GM19397 (cell line): Measurements from ENCODE around the gene FST.

Source experiments
- ATAC-seq: cut with Tn5 transposase; IDR thresholded peaks from one replicate; pipeline ENCODE4 v1.9.1; 2021; ENCODE audit warnings: mild to moderate bottlenecking, moderate library complexity; ENCODE audit not compliant: unreplicated experiment

Gene FST

GRCh38 chr5:53472720-53473510 is 7.5 kb upstream of the FST start:
- ATAC-seq = no peak

DNA sequence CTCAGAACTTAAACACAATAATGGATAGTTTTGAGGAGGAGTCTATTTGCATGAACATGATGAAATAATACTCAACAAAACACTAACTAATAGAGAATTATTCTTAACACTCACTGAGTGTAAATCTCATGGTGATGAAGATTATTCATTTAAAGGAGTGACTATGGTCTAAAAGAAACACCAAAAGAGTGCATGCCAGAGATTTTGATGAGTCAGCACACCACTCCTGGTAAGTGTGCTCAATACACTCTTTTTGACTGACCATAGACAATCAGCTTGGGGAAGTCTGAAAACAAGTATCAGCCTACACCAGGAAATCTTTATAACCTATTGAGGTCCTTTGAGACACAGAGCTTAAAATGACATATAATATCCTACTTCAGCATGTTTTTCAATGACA is 6.8 kb upstream of the FST start:
- ATAC-seq = no peak

GRCh38 chr5:53475320-53475719 is 5.1 kb upstream of the FST start:
- ATAC-seq = no peak

GRCh38 chr5:53476019-53476418 is 4.4 kb upstream of the FST start:
- ATAC-seq = no peak

GRCh38 chr5:53476531-53477480 is 3.6 kb upstream of the FST start:
- no peak for ATAC-seq

DNA sequence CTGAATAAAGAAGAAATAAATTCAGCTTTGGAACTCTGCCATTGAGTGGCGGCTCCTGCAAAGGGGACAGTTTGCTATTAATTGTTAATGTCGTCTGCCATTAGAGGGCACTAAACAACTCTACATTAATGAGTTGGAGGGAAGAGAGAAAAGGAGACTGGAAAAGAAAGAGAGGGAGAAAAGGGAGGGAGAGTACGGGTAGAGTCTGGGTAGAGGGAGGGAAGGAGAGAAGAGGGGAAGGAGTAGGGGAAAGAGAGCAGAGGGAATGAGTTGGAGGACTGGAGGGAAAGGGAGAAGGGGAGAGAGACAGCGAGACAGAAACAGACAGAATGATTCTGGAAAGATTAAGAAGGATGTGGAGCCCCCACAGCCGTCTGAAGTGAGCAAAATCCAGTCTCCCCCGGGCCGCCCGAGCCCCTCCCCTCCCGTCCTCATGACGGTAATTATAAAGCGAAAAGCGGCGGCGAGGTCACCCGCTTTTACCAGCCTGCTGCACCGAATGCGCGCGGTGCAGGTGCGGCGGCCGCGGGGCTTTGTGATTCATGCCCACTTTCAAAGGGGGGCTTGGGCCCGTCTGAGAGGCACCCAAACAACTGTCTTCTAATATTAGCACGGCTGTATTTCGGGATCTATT is 1.9 kb upstream of the FST start:
- no peak for ATAC-seq

DNA sequence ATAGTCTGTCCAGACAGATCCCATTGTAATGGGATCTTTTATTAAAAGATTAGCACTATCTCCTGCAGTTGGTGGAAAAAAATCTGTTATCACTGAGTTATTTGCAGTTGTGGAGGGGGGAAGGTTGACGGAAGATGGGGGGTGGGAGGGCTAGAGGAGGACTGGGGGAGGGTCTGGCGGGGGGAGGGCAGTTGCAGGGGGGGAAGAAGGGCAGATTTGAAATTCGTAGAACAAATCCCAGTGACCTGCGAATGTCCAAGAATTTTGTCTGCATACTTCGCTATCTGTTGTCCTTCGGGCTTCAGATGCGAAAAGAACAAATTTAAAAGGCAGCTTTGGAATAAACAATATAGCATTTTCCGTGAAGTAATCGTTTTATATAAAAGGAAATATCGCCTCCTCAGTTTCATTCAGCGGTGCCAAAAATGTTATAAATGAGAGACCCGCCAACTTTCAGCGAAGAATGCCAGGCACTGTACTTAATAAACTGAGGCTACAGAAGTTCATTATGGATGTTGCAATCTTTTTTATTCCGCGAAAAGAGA is 1.3 kb upstream of the FST start:
- no peak for ATAC-seq

DNA sequence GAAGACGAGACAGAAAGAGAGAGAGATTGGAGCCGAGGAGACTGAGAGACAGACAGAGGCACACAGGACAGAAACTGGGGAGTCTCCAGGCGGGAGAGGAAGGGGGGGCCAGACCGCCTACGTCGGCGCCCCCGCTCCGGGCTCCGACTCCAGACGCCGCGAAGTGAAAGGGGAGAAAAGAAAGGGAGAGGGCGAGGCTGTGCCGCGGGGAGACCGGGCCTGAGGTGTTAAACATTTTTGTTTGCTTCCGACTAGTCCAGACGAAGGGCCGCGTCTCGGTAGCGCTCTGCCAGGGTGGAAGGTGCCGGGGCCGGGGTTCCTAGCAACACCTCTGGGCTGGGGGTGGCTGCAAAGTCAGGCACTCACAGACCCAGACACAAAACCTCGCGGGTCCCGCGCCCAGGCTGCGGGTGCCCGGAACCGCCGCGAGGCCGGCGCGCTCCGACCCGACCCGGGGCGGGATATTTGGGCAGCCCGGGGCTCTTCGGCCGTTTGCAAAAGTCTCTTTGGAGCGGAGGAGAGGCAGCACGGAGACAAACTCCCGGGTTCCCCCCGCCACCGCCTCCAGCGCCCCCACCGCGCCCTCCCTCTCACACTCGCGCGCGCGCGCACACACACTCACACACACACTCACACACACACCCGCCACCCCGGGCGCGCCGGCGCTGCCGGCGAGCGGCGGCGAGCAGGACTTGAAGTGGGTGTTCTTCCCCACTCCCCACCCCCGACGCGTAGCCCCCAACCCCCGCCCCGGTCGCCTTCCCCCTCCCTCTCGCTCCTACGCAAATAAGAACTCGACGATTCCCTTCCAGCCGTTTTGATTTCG is 626 bp upstream of the FST start:
- ATAC-seq = no peak

- ATAC-seq = no peak
Observed at GRCh38 chr5:53481159-53481886, 894 bp downstream of the FST start.

- peak; percentile 65 for ATAC-seq
Observed at GRCh38 chr5:53481887-53482716, 1.7 kb downstream of the FST start.

DNA sequence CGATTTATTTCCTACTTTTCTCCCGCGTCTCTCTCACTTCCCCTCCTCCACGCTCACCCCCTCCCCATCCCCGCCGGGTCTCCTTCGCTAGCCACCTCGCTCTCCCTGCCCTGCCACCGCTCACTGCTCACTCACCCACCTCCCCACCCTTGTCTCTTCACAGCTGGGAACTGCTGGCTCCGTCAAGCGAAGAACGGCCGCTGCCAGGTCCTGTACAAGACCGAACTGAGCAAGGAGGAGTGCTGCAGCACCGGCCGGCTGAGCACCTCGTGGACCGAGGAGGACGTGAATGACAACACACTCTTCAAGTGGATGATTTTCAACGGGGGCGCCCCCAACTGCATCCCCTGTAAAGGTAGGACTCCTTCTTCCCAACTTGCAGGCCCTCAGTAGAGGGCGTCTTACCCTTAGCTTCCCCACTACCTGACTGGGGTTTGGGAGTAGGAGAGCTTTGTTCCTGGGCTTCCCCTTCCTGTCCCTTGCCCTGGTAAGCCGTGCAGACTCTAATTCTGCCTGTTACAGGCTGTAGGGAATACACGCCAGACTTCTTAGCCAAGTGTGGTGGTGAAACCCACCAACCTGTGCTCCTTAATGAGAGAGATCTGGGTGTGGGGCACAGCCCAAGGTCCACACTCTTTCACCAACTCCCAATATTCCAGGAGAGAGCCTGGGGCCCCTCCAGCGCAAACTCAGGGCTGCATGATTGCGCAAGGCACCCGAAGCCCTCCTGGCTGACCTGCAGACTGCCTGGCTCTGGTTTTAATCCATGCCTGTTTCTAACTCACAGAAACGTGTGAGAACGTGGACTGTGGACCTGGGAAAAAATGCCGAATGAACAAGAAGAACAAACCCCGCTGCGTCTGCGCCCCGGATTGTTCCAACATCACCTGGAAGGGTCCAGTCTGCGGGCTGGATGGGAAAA is 2.5 kb downstream of the FST start:
- peak; percentile 20 for ATAC-seq

GRCh38 chr5:53487436-53487835 is 7.0 kb downstream of the FST start:
- ATAC-seq = no peak

- ATAC-seq = no peak
Observed at GRCh38 chr5:53488195-53488722, 7.8 kb downstream of the FST start.

DNA sequence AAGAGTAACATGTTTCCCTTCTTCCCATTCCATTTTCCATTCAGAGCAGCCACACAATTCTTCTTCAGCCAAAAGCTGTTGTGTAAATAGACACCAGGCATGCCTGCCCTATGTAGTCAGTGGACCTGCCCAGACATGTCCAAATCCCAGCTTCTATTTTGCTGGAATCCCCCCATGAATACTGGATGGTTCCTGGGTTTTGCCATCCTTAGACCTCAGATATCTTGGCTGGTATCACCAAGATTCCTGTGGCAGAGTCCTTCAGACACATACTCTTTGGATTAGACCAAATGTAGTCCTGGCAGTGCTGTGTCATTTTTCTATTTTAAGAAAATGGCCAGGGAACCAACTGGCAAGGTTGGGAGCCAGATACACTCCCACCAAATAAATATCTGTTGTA is 10.3 kb downstream of the FST start:
- no peak for ATAC-seq

- ATAC-seq = no peak
Observed at GRCh38 chr5:53501054-53501453, 20.6 kb downstream of the FST start.

GRCh38 chr5:53503562-53504218 is 23.3 kb downstream of the FST start:
- no peak for ATAC-seq

- ATAC-seq = no peak
Observed at GRCh38 chr5:53507013-53507412, 26.6 kb downstream of the FST start.
